Activated naive CD4-positive, alpha-beta T cell treated with anti-CD3 and anti-CD28 coated beads, Interleukin-2, amount 50 U/mL, for 24 hours (primary cell): ENCODE data around the gene XRN2.
"Not testable (repeated sequence)": the region's sequence is repeated elsewhere in the genome, so short reads cannot be mapped to it uniquely, and the experiment has no call there.

Experiments used
- H3K27ac Mint-ChIP-seq: one replicate; pipeline ENCODE4 v1.8.0; 2021; ENCODE audit warnings: mild to moderate bottlenecking, mixed read lengths
- H3K27me3 Mint-ChIP-seq: one replicate; pipeline ENCODE4 v1.8.0; 2021; ENCODE audit warnings: mixed read lengths
- H3K36me3 Mint-ChIP-seq: one replicate; pipeline ENCODE4 v1.8.0; 2021; ENCODE audit warnings: mixed read lengths
- H3K4me1 Mint-ChIP-seq: one replicate; pipeline ENCODE4 v1.8.0; 2021; ENCODE audit warnings: mixed read lengths
- H3K4me3 Mint-ChIP-seq: one replicate; pipeline ENCODE4 v1.8.0; 2021; ENCODE audit warnings: mild to moderate bottlenecking, mixed read lengths
- H3K9me3 Mint-ChIP-seq: one replicate; pipeline ENCODE4 v1.8.0; 2021; ENCODE audit warnings: mixed read lengths

The XRN2 gene

DNA sequence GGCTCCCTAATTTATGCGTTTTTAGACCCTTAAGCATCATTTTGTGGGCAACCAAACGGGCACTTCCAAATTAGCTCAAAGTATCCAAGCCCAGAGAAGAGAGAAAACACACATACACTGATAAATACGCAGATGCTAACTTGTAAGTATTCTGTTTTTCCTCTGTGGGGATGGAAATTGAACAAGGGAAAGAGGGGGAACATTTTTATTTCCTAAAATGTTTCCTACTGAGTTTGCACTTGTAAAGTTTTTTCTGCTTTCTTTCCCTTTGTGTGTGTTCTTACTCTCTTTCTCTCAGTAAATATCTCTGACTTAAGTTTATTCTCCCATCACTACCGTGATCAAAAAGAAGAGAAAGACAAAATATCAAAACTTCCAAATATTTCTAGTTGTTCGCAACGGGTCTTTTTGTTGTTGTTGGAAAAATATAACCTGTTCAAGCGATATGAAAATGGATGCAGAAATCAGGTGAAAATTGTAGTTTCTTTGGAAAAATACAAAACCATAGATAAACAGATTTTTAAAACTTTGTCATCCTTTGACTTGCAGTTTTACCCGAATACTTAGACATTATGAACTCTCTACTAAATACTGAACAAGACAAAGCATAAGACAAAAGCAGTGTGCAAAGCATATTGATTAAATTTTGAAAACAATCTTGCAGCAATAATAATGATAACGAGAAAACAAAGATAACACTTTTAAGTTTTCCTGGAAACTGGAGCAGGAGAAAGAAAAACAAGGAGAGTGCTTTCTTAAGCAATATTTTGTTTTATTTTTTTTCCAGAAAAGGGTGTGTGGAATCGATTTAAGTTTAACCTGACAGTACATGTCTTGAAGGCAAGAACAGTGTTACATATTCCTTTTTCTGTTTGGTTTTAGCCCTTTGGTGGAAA is 95.2 kb downstream of the XRN2 start:
- H3K36me3 Mint-ChIP-seq = peaks cover 4% of the 10 kb centered on the region
- H3K9me3 Mint-ChIP-seq = peaks cover 12% of the 10 kb centered on the region
- H3K4me3 Mint-ChIP-seq = peak overlapping the region; percentile 77
- peaks cover 13% of the 10 kb centered on the region for H3K4me1 Mint-ChIP-seq
- peaks cover 62% of the 10 kb centered on the region for H3K27me3 Mint-ChIP-seq
- peak overlapping the region; percentile 79 for H3K27ac Mint-ChIP-seq

DNA sequence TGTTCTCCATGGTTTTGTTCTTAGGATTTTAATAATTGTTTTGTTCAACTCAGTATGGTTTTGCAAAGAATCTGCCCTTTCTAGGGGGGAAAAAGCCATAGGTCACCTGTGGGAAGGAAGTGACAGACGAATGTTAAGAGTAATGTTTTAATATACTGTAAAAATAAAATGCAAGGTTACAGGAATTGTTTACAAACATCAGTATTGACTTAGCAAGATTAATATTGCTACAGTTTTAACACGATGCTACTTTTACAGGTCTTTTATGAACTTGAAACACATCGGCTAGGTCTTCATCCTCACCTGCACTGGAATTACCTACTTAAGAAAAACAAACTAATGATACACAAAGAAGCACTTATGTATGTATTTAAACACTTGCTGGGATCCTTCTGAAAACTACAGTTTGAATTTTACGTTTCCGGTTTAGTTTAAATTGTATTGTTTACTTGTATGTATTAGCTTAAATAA is 95.9 kb downstream of the XRN2 start:
- peaks cover 4% of the 10 kb centered on the region for H3K36me3 Mint-ChIP-seq
- H3K27me3 Mint-ChIP-seq = peaks cover 61% of the 10 kb centered on the region
- no peak overlapping the region for H3K27ac Mint-ChIP-seq
- H3K4me3 Mint-ChIP-seq = no peak overlapping the region
- peaks cover 17% of the 10 kb centered on the region for H3K9me3 Mint-ChIP-seq
- peaks cover 11% of the 10 kb centered on the region for H3K4me1 Mint-ChIP-seq

DNA sequence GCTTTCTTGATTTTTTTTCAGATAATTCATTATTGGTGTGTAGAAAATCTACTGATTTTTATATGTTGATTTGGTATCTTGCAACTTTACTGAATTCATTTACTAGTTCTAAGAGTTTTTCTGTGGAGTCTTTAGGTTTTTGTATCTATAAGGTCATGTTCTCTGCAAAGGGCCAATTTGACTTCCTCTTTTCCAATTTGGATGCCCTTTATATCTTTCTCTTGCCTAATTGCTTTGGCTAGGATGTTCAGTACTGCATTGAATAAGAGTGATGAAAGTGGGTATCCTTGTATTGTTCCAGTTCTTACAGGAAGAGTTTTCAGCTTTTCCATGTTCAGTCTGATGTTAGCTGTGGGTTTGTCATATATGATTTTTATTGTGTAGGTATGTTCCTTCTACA is 108.6 kb downstream of the XRN2 start:
- peaks cover 15% of the 10 kb centered on the region for H3K9me3 Mint-ChIP-seq
- H3K4me3 Mint-ChIP-seq = no peak overlapping the region
- no peaks in the 10 kb centered on the region for H3K4me1 Mint-ChIP-seq
- H3K27ac Mint-ChIP-seq = no peak overlapping the region
- no peaks in the 10 kb centered on the region for H3K36me3 Mint-ChIP-seq
- H3K27me3 Mint-ChIP-seq = peaks cover 59% of the 10 kb centered on the region

DNA sequence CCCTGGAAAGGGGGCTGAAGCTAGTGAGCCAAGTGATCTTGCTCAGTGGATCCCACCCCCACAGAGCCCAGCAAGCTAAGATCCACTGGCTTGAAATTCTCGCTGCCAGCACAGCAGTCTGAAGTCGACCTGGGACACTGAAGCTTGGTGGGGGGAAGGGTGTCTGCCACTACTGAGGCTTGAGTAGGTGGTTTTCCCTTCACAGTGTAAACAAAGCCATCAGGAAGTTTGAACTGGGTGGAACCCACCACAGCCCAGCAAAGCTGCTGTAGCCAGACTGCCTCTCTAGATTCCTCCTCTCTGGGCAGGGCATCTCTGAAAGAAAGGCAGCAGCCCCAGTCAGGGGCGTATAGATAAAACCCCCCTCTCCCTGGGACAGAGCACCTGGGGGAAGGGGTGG is 110.9 kb downstream of the XRN2 start:
- peaks cover 58% of the 10 kb centered on the region for H3K27me3 Mint-ChIP-seq

DNA sequence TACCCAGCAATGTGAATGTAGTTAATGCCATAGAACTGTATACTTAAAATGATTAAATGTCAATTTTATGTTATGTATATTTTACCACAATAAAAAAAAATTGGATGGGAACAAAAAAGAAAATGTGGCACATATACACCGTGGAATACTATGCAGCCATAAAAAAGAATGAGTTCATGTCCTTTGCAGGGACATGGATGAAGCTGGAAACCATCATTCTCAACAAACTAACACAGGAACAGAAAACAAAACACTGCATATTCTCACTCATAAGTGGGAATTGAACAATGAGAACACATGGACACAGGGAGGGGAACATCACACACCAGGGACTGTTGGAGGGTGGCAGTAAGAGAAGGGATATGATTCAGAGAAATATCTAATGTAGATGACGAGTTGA is 116.0 kb downstream of the XRN2 start:
- H3K27ac Mint-ChIP-seq, H3K36me3 Mint-ChIP-seq, H3K4me3 Mint-ChIP-seq, H3K4me1 Mint-ChIP-seq: not testable (repeated sequence)
- H3K9me3 Mint-ChIP-seq = peaks cover 19% of the 10 kb centered on the region
- H3K27me3 Mint-ChIP-seq = peaks cover 31% of the 10 kb centered on the region

More for the DNA sequence above, 110.9 kb downstream of the XRN2 start:
- not testable (repeated sequence) for H3K27ac Mint-ChIP-seq, H3K4me3 Mint-ChIP-seq, H3K4me1 Mint-ChIP-seq, H3K36me3 Mint-ChIP-seq
- peaks cover 20% of the 10 kb centered on the region for H3K9me3 Mint-ChIP-seq

DNA sequence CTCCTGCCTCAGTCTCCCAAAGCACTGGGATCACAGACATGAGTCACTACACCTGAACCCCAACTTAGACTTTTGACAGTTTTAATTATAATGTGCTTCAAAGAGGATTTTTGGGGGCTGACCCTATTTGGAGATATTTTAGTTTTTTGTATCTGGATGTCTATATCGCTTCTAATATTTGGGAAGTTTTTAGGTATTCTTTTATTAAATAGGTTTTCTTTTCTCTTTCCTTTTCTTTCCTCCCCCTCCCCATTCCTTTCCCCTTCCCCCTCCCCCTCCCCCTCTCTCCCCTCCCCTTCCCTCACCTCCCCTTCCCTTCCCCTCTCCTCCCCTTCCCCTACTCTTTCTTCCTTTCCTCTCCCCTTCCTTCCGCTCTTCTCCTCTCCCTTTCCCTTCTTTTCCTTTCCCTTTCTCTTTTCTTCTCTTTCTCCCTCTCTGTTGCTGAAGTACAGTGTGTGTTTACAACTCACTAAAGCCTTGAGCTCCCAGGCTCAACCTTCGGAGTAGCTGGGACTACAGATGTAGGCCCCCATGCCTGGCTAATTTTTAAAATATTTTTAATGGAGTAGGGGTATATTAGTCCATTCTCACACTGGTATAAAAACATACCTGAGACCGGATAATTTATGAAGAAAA is 118.6 kb downstream of the XRN2 start:
- H3K27me3 Mint-ChIP-seq = peaks cover 21% of the 10 kb centered on the region
- H3K4me3 Mint-ChIP-seq = no peak overlapping the region
- no peak overlapping the region for H3K27ac Mint-ChIP-seq
- peaks cover 41% of the 10 kb centered on the region for H3K9me3 Mint-ChIP-seq
- peaks cover 9% of the 10 kb centered on the region for H3K36me3 Mint-ChIP-seq
- H3K4me1 Mint-ChIP-seq = no peaks in the 10 kb centered on the region

DNA sequence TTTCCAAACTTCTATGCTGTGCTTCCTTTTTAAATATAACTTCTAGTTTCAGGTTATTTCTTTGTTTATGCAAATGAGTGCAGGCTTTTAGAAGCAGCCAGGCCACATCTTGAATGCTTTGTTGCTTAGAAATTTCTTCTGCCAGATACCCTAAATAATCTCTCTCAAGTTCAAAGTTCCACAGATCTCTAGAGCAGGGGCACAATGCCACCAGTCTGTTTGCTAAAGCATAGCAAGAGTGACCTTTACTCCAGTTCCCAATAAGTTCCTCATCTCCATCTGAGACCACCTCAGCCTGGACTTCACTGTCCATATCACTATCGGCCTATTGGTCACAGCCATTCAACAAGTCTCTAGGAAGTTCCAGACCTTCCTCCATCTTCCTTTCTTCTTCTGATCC is 120.6 kb downstream of the XRN2 start:
- not testable (repeated sequence) for H3K4me1 Mint-ChIP-seq, H3K27ac Mint-ChIP-seq, H3K4me3 Mint-ChIP-seq
- Mint-ChIP-seq H3K9me3 (peaks cover 39% of the 10 kb centered on the region), H3K27me3 (peaks cover 13% of the 10 kb centered on the region), H3K36me3 (peaks cover 11% of the 10 kb centered on the region)

DNA sequence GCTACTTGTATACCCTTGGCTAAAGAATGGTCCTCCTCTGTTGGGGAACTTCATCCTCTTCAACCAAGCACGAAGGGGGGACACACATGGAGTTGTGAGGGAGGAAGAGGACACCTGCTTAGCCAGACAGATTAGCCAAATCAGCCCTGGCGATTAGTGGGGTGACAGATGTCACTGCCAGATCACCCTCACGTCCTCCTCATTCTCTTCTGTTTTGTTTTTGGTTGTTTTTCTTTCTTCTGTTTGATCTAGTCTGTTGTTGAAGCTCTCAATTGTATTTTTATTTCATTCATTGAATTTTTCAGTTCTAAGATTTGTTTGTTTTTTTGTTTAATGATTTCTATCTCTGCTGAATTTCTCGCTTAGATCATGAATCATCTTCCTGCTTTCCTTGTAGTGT is 121.7 kb downstream of the XRN2 start:
- Mint-ChIP-seq H3K27ac (peak overlapping the region; percentile 13), H3K9me3 (peaks cover 39% of the 10 kb centered on the region), H3K36me3 (peaks cover 11% of the 10 kb centered on the region), H3K4me3 (no peak overlapping the region), H3K4me1 (no peaks in the 10 kb centered on the region), H3K27me3 (peaks cover 16% of the 10 kb centered on the region)

DNA sequence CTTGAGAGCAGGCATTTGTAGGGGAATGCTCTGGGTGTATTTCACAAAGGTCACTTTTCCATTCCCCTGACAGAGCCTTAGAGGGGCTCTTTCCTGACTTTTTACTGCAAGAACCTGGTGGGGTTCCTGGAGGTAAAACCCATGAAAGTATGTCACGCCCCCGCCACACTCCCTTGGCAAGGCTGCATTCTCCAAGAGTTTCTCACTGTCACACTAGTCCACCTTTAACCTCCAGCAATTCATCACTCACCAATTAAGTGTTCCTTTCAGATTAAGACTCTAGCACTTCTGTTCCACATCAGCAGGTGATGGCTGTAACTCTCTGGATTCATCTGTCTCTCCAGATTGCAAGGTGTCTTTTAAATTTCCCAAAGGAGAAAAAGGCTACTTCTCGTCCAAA is 126.9 kb downstream of the XRN2 start:
- Mint-ChIP-seq H3K9me3 (peaks cover 19% of the 10 kb centered on the region), H3K4me1 (no peaks in the 10 kb centered on the region), H3K4me3 (no peak overlapping the region), H3K36me3 (peaks cover 2% of the 10 kb centered on the region), H3K27ac (no peak overlapping the region), H3K27me3 (peaks cover 21% of the 10 kb centered on the region)

DNA sequence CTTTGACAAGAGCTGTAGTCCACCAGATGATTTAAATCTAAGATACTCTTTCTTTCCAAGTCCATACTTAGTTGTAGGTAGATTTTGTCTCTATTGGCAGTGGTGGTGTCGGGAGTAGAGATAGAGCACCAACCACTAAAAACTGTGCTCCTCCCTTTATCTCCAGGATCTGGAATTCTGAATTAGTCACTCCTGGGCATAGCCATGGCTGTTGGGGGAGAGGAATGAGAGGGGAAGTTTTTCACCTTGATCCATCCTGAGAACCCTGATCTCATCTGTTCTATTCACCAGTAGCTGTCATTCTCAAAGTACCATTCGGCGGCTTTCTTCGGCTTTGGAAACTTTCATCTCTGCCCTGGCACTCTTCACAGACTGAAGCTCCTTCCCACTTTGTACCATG is 129.8 kb downstream of the XRN2 start:
- no peak overlapping the region for H3K27ac Mint-ChIP-seq
- H3K4me1 Mint-ChIP-seq = no peaks in the 10 kb centered on the region

DNA sequence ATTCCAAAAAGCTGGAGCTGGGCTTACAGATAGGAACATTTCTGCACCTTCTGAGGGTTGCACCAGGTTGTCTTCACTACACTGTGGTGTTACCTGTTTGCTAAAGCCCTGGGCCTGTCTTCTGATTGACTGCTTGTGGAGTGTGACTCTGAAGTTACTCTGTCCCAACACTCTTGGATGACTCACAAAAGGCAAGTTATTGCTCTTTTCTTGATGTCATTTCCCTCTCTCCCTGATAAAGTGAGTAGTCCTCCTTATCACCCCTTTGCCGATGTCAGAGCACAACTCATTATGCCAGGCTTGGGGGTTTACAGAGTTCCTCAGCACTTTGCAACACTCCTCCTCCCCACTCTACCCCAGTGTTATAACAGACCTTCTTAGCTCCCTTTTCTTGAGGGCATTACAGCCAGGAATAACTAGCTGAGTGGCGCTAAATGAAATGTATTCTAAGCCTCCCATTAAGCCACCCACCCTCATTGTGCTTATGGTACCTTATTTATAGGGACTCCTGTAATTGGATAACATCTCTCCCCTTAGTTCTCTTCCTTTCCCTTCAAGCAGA is 130.3 kb downstream of the XRN2 start:
- Mint-ChIP-seq H3K36me3 (no peaks in the 10 kb centered on the region), H3K27ac (no peak overlapping the region), H3K4me3 (no peak overlapping the region), H3K4me1 (no peaks in the 10 kb centered on the region), H3K27me3 (peaks cover 31% of the 10 kb centered on the region), H3K9me3 (no peaks in the 10 kb centered on the region)

More for the DNA sequence above, 129.8 kb downstream of the XRN2 start:
- no peak overlapping the region for H3K4me3 Mint-ChIP-seq
- no peaks in the 10 kb centered on the region for H3K36me3 Mint-ChIP-seq
- H3K9me3 Mint-ChIP-seq = no peaks in the 10 kb centered on the region
- peaks cover 31% of the 10 kb centered on the region for H3K27me3 Mint-ChIP-seq

DNA sequence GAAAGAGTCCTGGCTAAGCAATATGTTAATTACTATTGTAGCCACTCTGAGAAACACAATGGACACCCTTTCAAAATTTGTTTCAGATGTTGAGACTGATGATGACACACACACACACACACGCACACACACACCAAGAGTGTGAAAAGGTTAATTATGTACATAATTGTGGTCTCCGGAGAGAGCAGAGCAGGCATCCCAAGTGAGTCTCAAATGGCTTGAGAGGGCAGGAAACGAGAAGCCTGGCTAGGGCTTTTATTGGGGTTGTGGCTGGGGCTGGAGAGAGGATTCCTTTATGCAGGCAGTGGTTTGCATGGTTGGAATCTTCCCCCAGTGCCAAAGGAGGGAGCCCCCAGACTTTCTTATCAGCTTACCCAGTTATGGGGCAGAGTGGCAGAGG is 132.4 kb downstream of the XRN2 start:
- peaks cover 26% of the 10 kb centered on the region for H3K27me3 Mint-ChIP-seq
- no peaks in the 10 kb centered on the region for H3K4me1 Mint-ChIP-seq
- H3K36me3 Mint-ChIP-seq = no peaks in the 10 kb centered on the region

DNA sequence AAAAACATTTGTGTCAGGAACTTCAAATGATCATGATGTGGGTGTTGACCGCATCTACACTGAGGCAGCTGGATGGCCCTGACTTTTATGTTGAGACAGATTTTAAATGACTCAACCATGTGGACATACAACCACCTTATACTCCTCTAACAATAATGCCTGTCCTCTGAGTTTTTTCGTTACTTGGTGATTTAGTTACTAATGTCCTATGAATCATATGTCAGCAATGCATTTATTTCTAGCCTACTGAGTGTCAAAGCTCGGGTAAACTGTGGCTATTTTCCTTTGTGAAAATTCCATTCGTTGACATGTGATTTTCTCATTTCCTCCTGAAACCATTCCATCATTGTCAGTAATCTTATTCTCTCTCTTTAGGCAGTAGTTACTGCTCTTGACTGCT is 133.1 kb downstream of the XRN2 start:
- Mint-ChIP-seq H3K9me3 (no peaks in the 10 kb centered on the region), H3K36me3 (no peaks in the 10 kb centered on the region), H3K4me1 (no peaks in the 10 kb centered on the region), H3K4me3 (no peak overlapping the region), H3K27me3 (peaks cover 29% of the 10 kb centered on the region), H3K27ac (no peak overlapping the region)

More for the DNA sequence above, 132.4 kb downstream of the XRN2 start:
- H3K4me3 Mint-ChIP-seq = no peak overlapping the region
- no peak overlapping the region for H3K27ac Mint-ChIP-seq
- H3K9me3 Mint-ChIP-seq = no peaks in the 10 kb centered on the region

DNA sequence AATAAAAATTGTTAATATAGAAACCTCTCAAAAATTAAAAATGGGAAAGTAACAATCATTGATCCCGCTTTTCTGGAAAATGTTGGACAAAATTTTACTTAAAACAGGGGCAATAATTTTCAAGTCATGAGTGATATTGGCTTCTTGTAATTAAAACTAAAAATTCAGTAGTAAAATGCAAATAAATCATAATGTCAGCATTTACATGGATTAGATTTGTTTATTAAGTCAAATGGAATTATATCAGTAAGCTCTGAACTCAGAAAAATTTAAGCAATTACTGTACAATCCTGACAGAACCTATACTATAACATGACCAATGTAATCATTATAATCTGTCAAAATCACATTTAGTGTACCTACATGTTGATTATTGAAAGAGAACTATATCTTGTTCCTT is 134.1 kb downstream of the XRN2 start:
- H3K9me3 Mint-ChIP-seq = no peaks in the 10 kb centered on the region
- no peaks in the 10 kb centered on the region for H3K36me3 Mint-ChIP-seq
- H3K27me3 Mint-ChIP-seq = peaks cover 27% of the 10 kb centered on the region
- no peak overlapping the region for H3K27ac Mint-ChIP-seq
- H3K4me3 Mint-ChIP-seq = no peak overlapping the region
- no peaks in the 10 kb centered on the region for H3K4me1 Mint-ChIP-seq

DNA sequence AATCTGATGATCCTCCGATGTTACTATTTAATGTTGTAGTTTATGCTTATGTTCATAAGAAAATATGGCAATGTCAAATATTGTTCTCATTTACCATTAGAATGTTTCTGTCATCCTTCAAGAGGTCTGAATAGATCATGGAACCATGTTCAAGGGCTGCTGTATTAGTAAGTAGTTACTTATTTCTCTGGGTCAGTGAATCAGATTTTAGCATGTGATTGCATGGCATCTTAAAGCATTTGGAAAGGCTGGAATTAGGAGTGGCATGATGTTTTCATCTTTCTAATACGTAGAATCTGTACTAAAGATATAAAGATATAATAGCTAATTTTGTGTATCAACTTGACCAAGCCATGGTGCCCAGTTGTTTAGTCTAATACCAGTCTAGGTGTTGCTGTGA is 134.7 kb downstream of the XRN2 start:
- no peaks in the 10 kb centered on the region for H3K9me3 Mint-ChIP-seq
- no peaks in the 10 kb centered on the region for H3K36me3 Mint-ChIP-seq
- H3K4me1 Mint-ChIP-seq = no peaks in the 10 kb centered on the region
- H3K27me3 Mint-ChIP-seq = peaks cover 28% of the 10 kb centered on the region
- H3K4me3 Mint-ChIP-seq = no peak overlapping the region
- no peak overlapping the region for H3K27ac Mint-ChIP-seq
